GM18909 (cell line): ENCODE data around the gene SMCO4.

Source experiments
- ATAC-seq: cut with Tn5 transposase; IDR thresholded peaks from one replicate; pipeline ENCODE4 v1.9.1; 2021; ENCODE audit warnings: mild to moderate bottlenecking; ENCODE audit not compliant: unreplicated experiment, poor library complexity

Gene SMCO4

GRCh38 chr11:93510196-93510873 lies 32.9 kb downstream of the SMCO4 start:
- no peak for ATAC-seq

GRCh38 chr11:93507517-93507916 lies 35.7 kb downstream of the SMCO4 start:
- ATAC-seq = no peak

GRCh38 chr11:93505703-93506102 lies 37.5 kb downstream of the SMCO4 start:
- ATAC-seq = no peak

GRCh38 chr11:93504110-93505095 lies 38.8 kb downstream of the SMCO4 start:
- no peak for ATAC-seq

- ATAC-seq = no peak
Measured at GRCh38 chr11:93501856-93502255, 41.3 kb downstream of the SMCO4 start.

- ATAC-seq = no peak
Measured at GRCh38 chr11:93500759-93501158, 42.4 kb downstream of the SMCO4 start.

- ATAC-seq = no peak
Measured at GRCh38 chr11:93498641-93499040, 44.5 kb downstream of the SMCO4 start.

- no peak for ATAC-seq
Measured at GRCh38 chr11:93498161-93498560, 45.0 kb downstream of the SMCO4 start.

GRCh38 chr11:93497596-93497995 lies 45.6 kb downstream of the SMCO4 start:
- no peak for ATAC-seq

- ATAC-seq = no peak
Measured at GRCh38 chr11:93494357-93494756, 48.8 kb downstream of the SMCO4 start.

- ATAC-seq = no peak
Measured at GRCh38 chr11:93493252-93493897, 49.8 kb downstream of the SMCO4 start.

- no peak for ATAC-seq
Measured at GRCh38 chr11:93492464-93493251, 50.5 kb downstream of the SMCO4 start.

- no peak for ATAC-seq
Measured at GRCh38 chr11:93491973-93492372, 51.2 kb downstream of the SMCO4 start.

- no peak for ATAC-seq
Measured at GRCh38 chr11:93490996-93491618, 52.1 kb downstream of the SMCO4 start.

- ATAC-seq = no peak
Measured at GRCh38 chr11:93489841-93490240, 53.4 kb downstream of the SMCO4 start.

GRCh38 chr11:93487032-93487483 lies 56.1 kb downstream of the SMCO4 start:
- ATAC-seq = no peak

- ATAC-seq = no peak
Measured at GRCh38 chr11:93485983-93486382, 57.2 kb downstream of the SMCO4 start.

- ATAC-seq = no peak
Measured at GRCh38 chr11:93484716-93485115, 58.5 kb downstream of the SMCO4 start.

- no peak for ATAC-seq
Measured at GRCh38 chr11:93482556-93482955, 60.6 kb downstream of the SMCO4 start.

- no peak for ATAC-seq
Measured at GRCh38 chr11:93481696-93482095, 61.5 kb downstream of the SMCO4 start.
